HCT116 (cell line): Measurements from ENCODE around the gene FBXL13. TPM values are rescaled to one million over a fixed set of nuclear protein-coding genes. Genes with fewer than 3 reads are reported as not detected.

ENCODE experiments used
- ATAC-seq: fragments of 200-7000 bp; cut with Tn5 transposase; 2 replicates; pipeline ENCODE4 v1.9.1; 2020; ENCODE audit warnings: mild to moderate bottlenecking, moderate library complexity
- BruUV-seq: library from RNA; stranded (reverse); fragments of 400-500 nt; replicated peaks from 2 replicates; lab custom pipeline; 2021; lab: Mats Ljungman, UMichigan
- CTCF ChIA-PET: fragments of 300-600 bp; sonication (Branson Sonifier 250); formaldehyde crosslinking; loops from one replicate; lab custom pipeline; 2021; ENCODE audit warnings: antibody characterized with exemption; lab: Charles Lee
- POLR2A ChIA-PET: fragments of 300-600, 350-600 bp; sonication (Branson Sonifier 250); formaldehyde crosslinking; loops from one replicate; lab custom pipeline; 2021; ENCODE audit warnings: antibody characterized with exemption; lab: Charles Lee
- RAD21 ChIA-PET, 2 experiments: fragments of 300-600 bp; sonication (Branson Sonifier 250); formaldehyde crosslinking; loops; one replicate each; lab custom pipeline; 2023; ENCODE audit warnings: low total read pairs in 2 of 2; ENCODE audit not compliant: uncharacterized antibody in 2 of 2, unreplicated experiment in 2 of 2, low non-redundant PET in 1 of 2; lab: Charles Lee
- DNase-seq: peaks from one replicate; pipeline ENCODE4 v3.0.0-alpha.2; 2010; ENCODE audit warnings: low read depth, low spot score
- H2AFZ ChIP-seq: fragments of 200-600 bp; shearing (Covaris generic), sonication (generic); 2 replicates; pipeline ENCODE4 v1.6.1; 2017; ENCODE audit warnings: low read depth, mixed run types, mixed read lengths, antibody characterized with exemption, low read length; ENCODE audit not compliant: poor library complexity, severe bottlenecking
- H3K27ac ChIP-seq: 2 replicates; pipeline ENCODE4 v1.5.1; 2012; ENCODE audit warnings: low read depth, low read length
- H3K27me3 ChIP-seq: fragments of 200-600 bp; sonication (generic); 2 replicates; pipeline ENCODE4 v1.6.1; 2016; ENCODE audit warnings: mixed run types, low read length, mixed read lengths; ENCODE audit not compliant: insufficient read depth
- H3K36me3 ChIP-seq, 2 experiments: fragments of 200-500 bp in 1 of 2; fragments of 200-600 bp in 1 of 2; sonication (Bioruptor generic) in 1 of 2; sonication (generic) in 1 of 2; 2 replicates each; pipeline versions ENCODE4 v1.5.1 to v1.6.1; 2014 to 2016; ENCODE audit warnings: low read length in 2 of 2, inconsistent platforms in 1 of 2, mixed read lengths in 1 of 2, mixed run types in 1 of 2; ENCODE audit not compliant: insufficient read depth in 2 of 2, control insufficient read depth in 1 of 2
- H3K4me1 ChIP-seq, 2 experiments: fragments of 200-600 bp in 1 of 2; sonication (generic) in 1 of 2; 2 replicates each; pipeline versions ENCODE4 v1.5.1 to v1.6.1; 2012 to 2017; ENCODE audit warnings: low read length in 2 of 2, inconsistent platforms in 1 of 2, mild to moderate bottlenecking in 1 of 2, mixed read lengths in 1 of 2, mixed run types in 1 of 2, moderate library complexity in 1 of 2; ENCODE audit not compliant: insufficient read depth in 2 of 2, control insufficient read depth in 1 of 2
- H3K4me2 ChIP-seq: fragments of 200-600 bp; sonication (generic); 2 replicates; pipeline ENCODE4 v1.6.1; 2017; ENCODE audit warnings: mixed run types, low read length, mixed read lengths
- H3K4me3 ChIP-seq, 2 experiments: fragments of 200-600 bp in 1 of 2; sonication (generic) in 1 of 2; replicated peaks in 1 of 2; 2 replicates each; pipeline ENCODE4 v1.5.1; 2011 to 2016; ENCODE audit warnings: low read length in 2 of 2, control low read depth in 1 of 2, low read depth in 1 of 2, mild to moderate bottlenecking in 1 of 2, mixed read lengths in 1 of 2, mixed run types in 1 of 2
- H3K79me2 ChIP-seq: fragments of 200-600 bp; sonication (generic); 2 replicates; pipeline ENCODE4 v1.6.1; 2017; ENCODE audit warnings: mild to moderate bottlenecking, mixed run types, low read length, moderate library complexity, mixed read lengths; ENCODE audit not compliant: insufficient read depth
- H3K9ac ChIP-seq: fragments of 200-600 bp; sonication (generic); 2 replicates; pipeline ENCODE4 v1.6.1; 2016; ENCODE audit warnings: low read length, mixed read lengths
- H3K9me2 ChIP-seq: fragments of 200-600 bp; sonication (generic), shearing (Covaris generic); 2 replicates; pipeline ENCODE4 v1.6.1; 2017; ENCODE audit warnings: mixed run types, mild to moderate bottlenecking, moderate library complexity; ENCODE audit not compliant: insufficient read depth
- H3K9me3 ChIP-seq, 2 experiments: fragments of 200-500 bp in 1 of 2; fragments of 200-600 bp in 1 of 2; sonication (Bioruptor generic) in 1 of 2; sonication (generic) in 1 of 2; 2 replicates each; pipeline ENCODE4 v1.6.1; 2014 to 2017; ENCODE audit warnings: low read length in 2 of 2, mixed read lengths in 2 of 2, inconsistent platforms in 1 of 2, low read depth in 1 of 2, mild to moderate bottlenecking in 1 of 2, mixed run types in 1 of 2, moderate library complexity in 1 of 2; ENCODE audit not compliant: control insufficient read depth in 1 of 2, insufficient read depth in 1 of 2
- H4K20me1 ChIP-seq: fragments of 200-600 bp; sonication (generic), shearing (Covaris generic); 2 replicates; pipeline ENCODE4 v1.6.1; 2017; ENCODE audit warnings: mixed run types, mild to moderate bottlenecking, moderate library complexity; ENCODE audit not compliant: insufficient read depth
- ATF3 ChIP-seq: IDR thresholded peaks from 2 replicates; pipeline ENCODE4 v1.6.1; 2012
- CEBPB ChIP-seq: IDR thresholded peaks from 2 replicates; pipeline ENCODE4 v1.6.1; 2012; ENCODE audit warnings: low read depth
- CTCF ChIP-seq, 3 experiments: fragments of 200-600 bp in 1 of 3; sonication (generic) in 1 of 3; IDR thresholded peaks in 2 of 3; conservative IDR thresholded peaks in 1 of 3; 2 replicates each; pipeline ENCODE4 v1.5.1; 2012 to 2017; ENCODE audit warnings: low read depth in 2 of 3, low read length in 2 of 3, antibody characterized with exemption in 1 of 3, borderline replicate concordance in 1 of 3, control low read depth in 1 of 3, mild to moderate bottlenecking in 1 of 3, mixed read lengths in 1 of 3, mixed run types in 1 of 3, moderate library complexity in 1 of 3; ENCODE audit not compliant: insufficient read depth in 1 of 3
- ELF1 ChIP-seq: IDR thresholded peaks from 2 replicates; pipeline ENCODE4 v1.6.1; 2012; ENCODE audit warnings: low read depth, borderline replicate concordance
- EZH2phosphoT487 ChIP-seq: fragments of 200-600 bp; IDR thresholded peaks from 2 replicates; pipeline ENCODE4 v1.6.1; 2018; ENCODE audit warnings: antibody characterized with exemption, borderline replicate concordance
- FOSL1 ChIP-seq: IDR thresholded peaks from 2 replicates; pipeline ENCODE4 v1.6.1; 2012; ENCODE audit warnings: low read depth
- MAX ChIP-seq: IDR thresholded peaks from 2 replicates; pipeline ENCODE4 v1.6.1; 2012
- POLR2AphosphoS5 ChIP-seq: IDR thresholded peaks from 2 replicates; pipeline ENCODE4 v1.6.1; 2011; ENCODE audit warnings: mild to moderate bottlenecking, low read depth, low read length, moderate library complexity
- RAD21 ChIP-seq: IDR thresholded peaks from 2 replicates; pipeline ENCODE4 v1.6.1; 2012; ENCODE audit warnings: low read depth, mild to moderate bottlenecking
- SIN3A ChIP-seq: IDR thresholded peaks from 2 replicates; pipeline ENCODE4 v1.6.1; 2012; ENCODE audit warnings: low read depth
- SP1 ChIP-seq: IDR thresholded peaks from 2 replicates; pipeline ENCODE4 v1.6.1; 2012; ENCODE audit warnings: low read depth
- SRF ChIP-seq: IDR thresholded peaks from 2 replicates; pipeline ENCODE4 v1.6.1; 2012; ENCODE audit warnings: low read depth
- TCF7L2 ChIP-seq: IDR thresholded peaks from 2 replicates; pipeline ENCODE4 v1.7.0; 2011; ENCODE audit warnings: borderline replicate concordance, inconsistent platforms; ENCODE audit not compliant: insufficient read depth, insufficient read length; ENCODE audit errors: extremely low read depth
- ZNF274 ChIP-seq: fragments of 200-500 bp; sonication (Bioruptor generic); IDR thresholded peaks from 2 replicates; pipeline ENCODE4 v1.6.1; 2014; ENCODE audit warnings: mild to moderate bottlenecking, low read depth, low read length, inconsistent platforms
- intact Hi-C: fragments of 100-400 bp; cut with micrococcal nuclease; formaldehyde crosslinking; loops from 2 replicates; pipeline ENCODE4 v1.10.0; 2022
- total RNA-seq: library from RNA; stranded (reverse); gene quantifications from one replicate; pipeline ENCODE4 v1.2.1, GENCODE V29; 2021; ENCODE audit not compliant: unreplicated experiment

Gene FBXL13
- total RNA-seq, 1 experiment from 2014 or later, result 1.0 TPM

- TF ChIP-seq MAX (no peak), RAD21 (no peak), POLR2AphosphoS5 (no peak), CEBPB (no peak), SP1 (no peak)
Measured at GRCh38 chr7:102856036-102856435, 218.6 kb downstream of the FBXL13 start (continued).

- intact Hi-C loops, result no loop called here
- RAD21 ChIA-PET, result no interaction called here
- Histone ChIP-seq H4K20me1 (no peaks in the 10 kb centered on the region), H3K27me3 (no peaks in the 10 kb centered on the region), H3K9me2 (no peaks in the 10 kb centered on the region), H3K9ac (no peak overlapping the region), H2AFZ (no peak overlapping the region), H3K4me3 (no peak overlapping the region), H3K4me2 (no peak overlapping the region), H3K4me1 (no peaks in the 10 kb centered on the region), H3K79me2 (no peaks in the 10 kb centered on the region), H3K27ac (no peak overlapping the region), H3K36me3 (no peaks in the 10 kb centered on the region), H3K9me3 (no peaks in the 10 kb centered on the region)
- TF ChIP-seq SIN3A, result no peak
- no peak for TF ChIP-seq FOSL1
- TF ChIP-seq ELF1, result no peak
- TF ChIP-seq ZNF274, result no peak
- TF ChIP-seq CTCF (IDR thresholded peaks at IDR 0.05 in 2 of 3, conservative IDR thresholded peaks at IDR 0.05 in 1 of 3; ENCODE audit: borderline replicate concordance in 1 of 3, insufficient read depth in 1 of 3, low read depth in 2 of 3, low read length in 2 of 3), result no peak
- no peak for TF ChIP-seq TCF7L2
- TF ChIP-seq ATF3, result no peak
- TF ChIP-seq SRF, result no peak
- no peak for TF ChIP-seq EZH2phosphoT487
- POLR2A ChIA-PET, result no interaction called here
- BruUV-seq, result no TSS peak
- no peak for ATAC-seq
- CTCF ChIA-PET, result no interaction called here
- no peak for DNase-seq
Measured at GRCh38 chr7:102849538-102849937, 225.1 kb downstream of the FBXL13 start.
